ENCODE results near the gene ADARB2. TPM values are rescaled to one million over a fixed set of nuclear protein-coding genes. Genes with fewer than 3 reads are reported as not detected.

The ADARB2 gene
- total and polyA plus RNA-seq, 7 experiments from 2014 or later: 0.05 to 13.6 (median 6.3) TPM; not detected in 3

DNA sequence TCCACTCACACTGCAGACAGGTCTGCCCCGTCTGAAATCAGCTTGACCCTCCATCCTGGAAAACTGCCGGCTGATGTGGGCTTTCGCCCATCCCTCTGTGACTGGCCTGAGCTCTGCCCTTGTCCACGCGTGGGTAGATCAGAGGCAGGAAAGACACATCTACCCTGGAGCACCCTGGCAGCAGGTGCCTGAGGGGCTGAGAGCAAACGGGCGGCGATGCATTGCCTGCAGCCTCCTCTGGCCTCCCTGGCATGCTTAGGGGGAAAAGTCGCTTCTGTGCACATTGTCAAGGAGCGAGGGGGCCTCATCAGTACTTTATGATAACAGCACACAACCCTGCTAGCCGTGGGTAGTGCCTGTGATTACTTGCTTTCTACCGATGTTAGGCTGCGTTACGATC lies 109.4 kb downstream of the ADARB2 start:
- Mint-ChIP-seq H3K9me3 (peaks cover 0 to 2% (median 0%) of the 10 kb centered on the region in 11 donors), H3K4me1 (peaks cover 2 to 13% (median 7%) of the 10 kb centered on the region in 7 donors), H3K27ac (no peak overlapping the region), H3K4me3 (no peak overlapping the region), H3K36me3 (no peaks in the 10 kb centered on the region), H3K27me3 (peaks cover 0 to 13% (median 7%) of the 10 kb centered on the region in 5 donors)
- H3K27ac ChIP-seq (ENCODE audit: low read depth, low read length): no peak overlapping the region
- no peaks in the 10 kb centered on the region for H3K4me1 ChIP-seq (ENCODE audit: control insufficient read depth in 2 of 2, insufficient read depth in 2 of 2, low read length in 2 of 2)
- ATAC-seq: no peak
- H3K27me3 ChIP-seq (ENCODE audit: control insufficient read depth in 2 of 2, insufficient read depth in 2 of 2, low read length in 2 of 2): no peaks in the 10 kb centered on the region
- intact Hi-C loops (cut with micrococcal nuclease): no loop called here
- no peaks in the 10 kb centered on the region for H3K9me3 ChIP-seq (ENCODE audit: control insufficient read depth in 2 of 3, low read length in 3 of 3)
- no peaks in the 10 kb centered on the region for H3K36me3 ChIP-seq (ENCODE audit: control insufficient read depth in 2 of 3, insufficient read depth in 3 of 3, low read length in 3 of 3)
- no peak for DNase-seq
- ChIA-PET CTCF (no interaction called here), POLR2A (no interaction called here)
- no peak overlapping the region for H3K4me3 ChIP-seq (ENCODE audit: low read length)

DNA sequence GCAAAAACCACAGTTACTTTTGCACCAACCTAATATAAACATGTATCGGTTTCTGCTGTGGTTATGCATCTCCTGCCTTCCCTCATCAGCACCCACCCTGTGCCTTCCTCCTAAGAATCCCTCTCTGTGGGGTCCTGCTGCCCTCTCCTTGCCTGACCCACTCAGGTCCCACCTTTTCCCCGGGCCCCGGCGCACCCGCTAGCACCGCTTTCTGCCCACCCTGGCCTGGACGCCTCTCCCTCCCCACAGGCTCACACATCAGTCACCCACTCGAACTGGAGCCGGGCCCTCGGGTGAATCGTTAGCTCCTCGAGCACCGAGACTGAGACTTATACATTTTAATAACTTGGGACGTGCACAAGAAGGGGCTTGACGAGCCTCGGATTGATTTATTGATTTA lies 110.5 kb downstream of the ADARB2 start:
- H3K36me3 ChIP-seq (ENCODE audit: control insufficient read depth in 2 of 3, insufficient read depth in 3 of 3, low read length in 3 of 3): no peaks in the 10 kb centered on the region
- no peak overlapping the region for H3K27ac Mint-ChIP-seq
- DNase-seq: no peak
- no peak overlapping the region for H3K4me3 Mint-ChIP-seq
- intact Hi-C loops (cut with micrococcal nuclease): no loop called here
- ATAC-seq: no peak
- no peaks in the 10 kb centered on the region for H3K4me1 ChIP-seq (ENCODE audit: control insufficient read depth in 2 of 2, insufficient read depth in 2 of 2, low read length in 2 of 2)
- H3K4me3 ChIP-seq (ENCODE audit: low read length): no peak overlapping the region
- no peaks in the 10 kb centered on the region for H3K9me3 ChIP-seq (ENCODE audit: control insufficient read depth in 2 of 3, low read length in 3 of 3)
- no peak overlapping the region for H3K27ac ChIP-seq (ENCODE audit: low read depth, low read length)
- H3K27me3 Mint-ChIP-seq: peaks cover 0 to 13% (median 7%) of the 10 kb centered on the region in 5 donors
- CTCF ChIA-PET: no interaction called here
- H3K27me3 ChIP-seq (ENCODE audit: control insufficient read depth in 2 of 2, insufficient read depth in 2 of 2, low read length in 2 of 2): no peaks in the 10 kb centered on the region
- POLR2A ChIA-PET: no interaction called here
- H3K4me1 Mint-ChIP-seq: peaks cover 2 to 13% (median 7%) of the 10 kb centered on the region in 7 donors
- no peaks in the 10 kb centered on the region for H3K36me3 Mint-ChIP-seq
- H3K9me3 Mint-ChIP-seq: peaks cover 0 to 2% (median 0%) of the 10 kb centered on the region in 11 donors

DNA sequence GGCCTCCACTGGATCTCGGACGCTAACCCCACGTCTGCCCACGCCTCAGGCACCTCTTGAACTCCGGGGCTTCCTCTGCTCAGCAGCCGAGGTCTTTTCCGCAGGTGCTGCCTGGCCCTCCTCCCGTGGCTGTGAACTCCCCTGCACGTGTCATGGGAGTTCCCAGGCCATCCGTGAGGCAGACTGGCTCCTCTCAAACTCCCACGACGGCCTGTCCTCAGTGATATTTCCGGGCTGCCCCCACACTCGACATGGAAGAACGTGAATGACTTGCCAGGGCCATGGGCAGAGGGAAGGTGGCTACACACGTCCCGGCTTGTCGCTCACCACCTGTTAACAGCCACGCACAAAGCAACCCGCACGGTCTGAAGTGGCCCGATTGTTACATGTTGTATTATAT lies 110.9 kb downstream of the ADARB2 start:
- Mint-ChIP-seq H3K9me3 (peaks cover 0 to 2% (median 0%) of the 10 kb centered on the region in 11 donors), H3K4me3 (no peak overlapping the region), H3K27me3 (peaks cover 0 to 11% (median 4%) of the 10 kb centered on the region in 5 donors), H3K36me3 (no peaks in the 10 kb centered on the region), H3K27ac (no peak overlapping the region), H3K4me1 (peaks cover under 1 to 9% (median 4%) of the 10 kb centered on the region in 7 donors)
- ATAC-seq: no peak
- CTCF ChIA-PET: no interaction called here
- POLR2A ChIA-PET: no interaction called here
- H3K27me3 ChIP-seq (ENCODE audit: control insufficient read depth in 2 of 2, insufficient read depth in 2 of 2, low read length in 2 of 2): no peaks in the 10 kb centered on the region
- no peaks in the 10 kb centered on the region for H3K36me3 ChIP-seq (ENCODE audit: control insufficient read depth in 2 of 3, insufficient read depth in 3 of 3, low read length in 3 of 3)
- no peak overlapping the region for H3K4me3 ChIP-seq (ENCODE audit: low read length)
- H3K4me1 ChIP-seq (ENCODE audit: control insufficient read depth in 2 of 2, insufficient read depth in 2 of 2, low read length in 2 of 2): no peaks in the 10 kb centered on the region
- H3K9me3 ChIP-seq (ENCODE audit: control insufficient read depth in 2 of 3, low read length in 3 of 3): no peaks in the 10 kb centered on the region
- intact Hi-C loops (cut with micrococcal nuclease): no loop called here
- no peak for DNase-seq
- no peak overlapping the region for H3K27ac ChIP-seq (ENCODE audit: low read depth, low read length)

DNA sequence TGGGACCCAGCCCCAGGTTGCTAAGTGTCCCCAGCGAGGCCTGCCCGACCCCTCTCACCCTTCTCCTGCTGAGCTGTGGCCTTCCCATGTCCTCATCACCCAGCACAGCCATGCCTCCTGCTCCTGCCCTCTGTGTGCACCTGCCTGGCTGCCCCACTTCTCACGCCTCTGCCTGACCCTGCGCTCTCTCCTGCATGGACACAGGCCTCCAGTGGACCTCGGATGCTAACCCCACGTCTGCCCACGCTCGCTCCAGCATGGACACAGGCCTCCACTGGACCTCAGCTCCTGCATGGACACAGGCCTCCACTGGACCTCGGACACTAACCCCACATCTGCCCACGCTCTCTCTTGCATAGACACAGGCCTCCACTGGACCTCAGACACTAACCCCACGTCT lies 111.6 kb downstream of the ADARB2 start:
- no peaks in the 10 kb centered on the region for H3K36me3 Mint-ChIP-seq
- no peak for DNase-seq
- H3K27me3 Mint-ChIP-seq: peaks cover 0 to 11% (median 0%) of the 10 kb centered on the region in 5 donors
- no peak overlapping the region for H3K4me3 Mint-ChIP-seq
- H3K27ac ChIP-seq (ENCODE audit: low read depth, low read length): no peak overlapping the region
- no peaks in the 10 kb centered on the region for H3K36me3 ChIP-seq (ENCODE audit: control insufficient read depth in 2 of 3, insufficient read depth in 3 of 3, low read length in 3 of 3)
- H3K27me3 ChIP-seq (ENCODE audit: control insufficient read depth in 2 of 2, insufficient read depth in 2 of 2, low read length in 2 of 2): no peaks in the 10 kb centered on the region
- H3K9me3 Mint-ChIP-seq: peaks cover 0 to 2% (median 0%) of the 10 kb centered on the region in 11 donors
- H3K4me1 ChIP-seq (ENCODE audit: control insufficient read depth in 2 of 2, insufficient read depth in 2 of 2, low read length in 2 of 2): no peaks in the 10 kb centered on the region
- ChIA-PET POLR2A (no interaction called here), CTCF (no interaction called here)
- no peak for ATAC-seq
- no peaks in the 10 kb centered on the region for H3K9me3 ChIP-seq (ENCODE audit: control insufficient read depth in 2 of 3, low read length in 3 of 3)
- peaks cover 0 to 5% (median 0%) of the 10 kb centered on the region in 7 donors for H3K4me1 Mint-ChIP-seq
- intact Hi-C loops (cut with micrococcal nuclease): no loop called here
- H3K4me3 ChIP-seq (ENCODE audit: low read length): no peak overlapping the region
- H3K27ac Mint-ChIP-seq: no peak overlapping the region

- CTCF ChIA-PET: no interaction called here
- no peaks in the 10 kb centered on the region for H3K9me3 ChIP-seq (ENCODE audit: control insufficient read depth in 2 of 3, low read length in 3 of 3)
- peaks cover 0 to 2% (median 0%) of the 10 kb centered on the region in 11 donors for H3K9me3 Mint-ChIP-seq
- no peaks in the 10 kb centered on the region for H3K4me1 ChIP-seq (ENCODE audit: control insufficient read depth in 2 of 2, insufficient read depth in 2 of 2, low read length in 2 of 2)
- no peak overlapping the region for H3K4me3 Mint-ChIP-seq
- POLR2A ChIA-PET: no interaction called here
- no peak overlapping the region for H3K4me3 ChIP-seq (ENCODE audit: low read length)
- no peaks in the 10 kb centered on the region for H3K36me3 ChIP-seq (ENCODE audit: control insufficient read depth in 2 of 3, insufficient read depth in 3 of 3, low read length in 3 of 3)
- H3K27me3 Mint-ChIP-seq: peaks cover 0 to 10% (median 2%) of the 10 kb centered on the region in 5 donors
- DNase-seq (no peak), ATAC-seq (no peak)
- H3K27ac ChIP-seq (ENCODE audit: low read depth, low read length): no peak overlapping the region
- intact Hi-C loops (cut with micrococcal nuclease): no loop called here
- H3K4me1 Mint-ChIP-seq: peaks cover 0 to 5% (median 0%) of the 10 kb centered on the region in 7 donors
- H3K36me3 Mint-ChIP-seq: no peaks in the 10 kb centered on the region
- H3K27me3 ChIP-seq (ENCODE audit: control insufficient read depth in 2 of 2, insufficient read depth in 2 of 2, low read length in 2 of 2): no peaks in the 10 kb centered on the region
- H3K27ac Mint-ChIP-seq: no peak overlapping the region
These were observed 112.2 kb downstream of the ADARB2 start for GRCh38 chr10:1625079-1625478.

DNA sequence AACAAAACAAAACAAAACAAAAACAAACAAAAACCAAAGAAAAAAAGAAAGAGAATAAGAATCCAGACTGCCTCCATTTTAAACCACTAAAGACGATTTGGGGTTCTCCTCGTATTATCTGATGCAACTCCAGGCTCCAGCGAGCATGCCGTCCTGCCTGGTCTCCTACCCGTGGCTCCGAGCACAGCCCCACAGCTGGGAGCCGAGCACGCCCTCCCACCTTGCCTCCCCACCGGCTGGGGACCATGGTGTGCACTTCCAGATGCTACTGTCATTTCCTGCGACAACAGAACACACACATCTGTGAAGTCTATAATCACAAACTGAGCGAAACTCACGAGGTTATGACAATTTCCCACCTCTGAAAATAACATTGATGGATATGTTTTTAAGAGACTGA lies 113.1 kb downstream of the ADARB2 start:
- Histone ChIP-seq H3K4me3 (ENCODE audit: low read length) (no peak overlapping the region), H3K27me3 (ENCODE audit: control insufficient read depth in 2 of 2, insufficient read depth in 2 of 2, low read length in 2 of 2) (no peaks in the 10 kb centered on the region), H3K27ac (ENCODE audit: low read depth, low read length) (no peak overlapping the region), H3K36me3 (ENCODE audit: control insufficient read depth in 2 of 3, insufficient read depth in 3 of 3, low read length in 3 of 3) (no peaks in the 10 kb centered on the region), H3K4me1 (ENCODE audit: control insufficient read depth in 2 of 2, insufficient read depth in 2 of 2, low read length in 2 of 2) (no peaks in the 10 kb centered on the region), H3K9me3 (ENCODE audit: control insufficient read depth in 2 of 3, low read length in 3 of 3) (no peaks in the 10 kb centered on the region)
- Mint-ChIP-seq H3K36me3 (no peaks in the 10 kb centered on the region), H3K4me3 (no peak overlapping the region), H3K9me3 (peaks cover 0 to 2% (median 0%) of the 10 kb centered on the region in 11 donors), H3K27me3 (peaks cover 0 to 8% (median 5%) of the 10 kb centered on the region in 5 donors), H3K4me1 (no peaks in the 10 kb centered on the region), H3K27ac (no peak overlapping the region)
- CTCF ChIA-PET: no interaction called here
- no peak for DNase-seq
- POLR2A ChIA-PET: no interaction called here
- intact Hi-C loops (cut with micrococcal nuclease): no loop called here
- no peak for ATAC-seq

- Mint-ChIP-seq H3K36me3 (peaks cover 0 to 7% (median 4%) of the 10 kb centered on the region in 5 donors), H3K4me3 (no peak overlapping the region), H3K27ac (no peak overlapping the region), H3K27me3 (peaks cover 2 to 18% (median 16%) of the 10 kb centered on the region in 5 donors), H3K4me1 (peaks cover 0 to 1% (median 0%) of the 10 kb centered on the region in 7 donors), H3K9me3 (peaks cover 0 to 9% (median 4%) of the 10 kb centered on the region in 11 donors)
- no peaks in the 10 kb centered on the region for H3K4me1 ChIP-seq (ENCODE audit: control insufficient read depth in 2 of 2, insufficient read depth in 2 of 2, low read length in 2 of 2)
- intact Hi-C loops (cut with micrococcal nuclease): no loop called here
- ATAC-seq (no peak), DNase-seq (no peak)
- no peaks in the 10 kb centered on the region for H3K27me3 ChIP-seq (ENCODE audit: control insufficient read depth in 2 of 2, insufficient read depth in 2 of 2, low read length in 2 of 2)
- POLR2A ChIA-PET: no interaction called here
- no peak overlapping the region for H3K4me3 ChIP-seq (ENCODE audit: low read length)
- no peak overlapping the region for H3K27ac ChIP-seq (ENCODE audit: low read depth, low read length)
- no peaks in the 10 kb centered on the region for H3K9me3 ChIP-seq (ENCODE audit: control insufficient read depth in 2 of 3, low read length in 3 of 3)
- CTCF ChIA-PET: no interaction called here
- no peaks in the 10 kb centered on the region for H3K36me3 ChIP-seq (ENCODE audit: control insufficient read depth in 2 of 3, insufficient read depth in 3 of 3, low read length in 3 of 3)
These were observed 116.5 kb downstream of the ADARB2 start for GRCh38 chr10:1620803-1621202.

Measured in naive thymus-derived CD4-positive, alpha-beta T cell (primary cell).